Neural cell (in vitro differentiated cells): ENCODE data around the gene CDHR2. TPM values are rescaled to one million over a fixed set of nuclear protein-coding genes. Genes with fewer than 3 reads are reported as not detected.
A peak's percentile ranks its signal among the peaks of the same experiment; 100 is the strongest.

ENCODE experiments used
- H2AFZ ChIP-seq: fragments of 200-600, 300-800 bp; sonication (generic), shearing (Covaris generic); 2 replicates; pipeline ENCODE4 v1.6.0; 2014; ENCODE audit warnings: low read depth, mild to moderate bottlenecking, antibody characterized with exemption, low read length, moderate library complexity
- H3F3A ChIP-seq: fragments of 200-600 bp; shearing (Covaris generic); 2 replicates; pipeline ENCODE4 v1.6.1; 2016; ENCODE audit warnings: mild to moderate bottlenecking, moderate library complexity, mixed read lengths, antibody characterized with exemption, low read length; ENCODE audit not compliant: insufficient read depth, poor library complexity, severe bottlenecking
- H3K27ac ChIP-seq: fragments of 200-600, 300-800 bp; sonication (generic), shearing (Covaris generic); 2 replicates; pipeline ENCODE4 v1.5.1; 2014; ENCODE audit warnings: mild to moderate bottlenecking, low read length, moderate library complexity
- H3K27me3 ChIP-seq: fragments of 300-800, 200-600 bp; sonication (generic), shearing (Covaris generic); 2 replicates; pipeline ENCODE4 v1.6.0; 2014; ENCODE audit warnings: mild to moderate bottlenecking, low read depth, low read length, moderate library complexity; ENCODE audit not compliant: insufficient read depth
- H3K36me3 ChIP-seq: fragments of 300-800, 200-600 bp; sonication (generic), shearing (Covaris generic); 2 replicates; pipeline ENCODE4 v1.5.1; 2014; ENCODE audit warnings: mild to moderate bottlenecking, antibody characterized with exemption, low read length, moderate library complexity; ENCODE audit not compliant: insufficient read depth
- H3K4me2 ChIP-seq: fragments of 300-800, 200-600 bp; sonication (generic), shearing (Covaris generic); 2 replicates; pipeline ENCODE4 v1.6.0; 2014; ENCODE audit warnings: mild to moderate bottlenecking, low read length
- H3K4me3 ChIP-seq: fragments of 300-800, 200-600 bp; sonication (generic), shearing (Covaris generic); 2 replicates; pipeline ENCODE4 v1.5.1; 2014; ENCODE audit warnings: mild to moderate bottlenecking, low read length, moderate library complexity
- H3K79me2 ChIP-seq: fragments of 200-600 bp; shearing (Covaris generic); replicated peaks from 2 replicates; pipeline ENCODE4 v1.6.0; 2014; ENCODE audit warnings: mild to moderate bottlenecking, low read length, moderate library complexity; ENCODE audit not compliant: insufficient read depth
- H3K9ac ChIP-seq: fragments of 300-800, 200-600 bp; sonication (generic), shearing (Covaris generic); 2 replicates; pipeline ENCODE4 v1.6.1; 2016; ENCODE audit warnings: mild to moderate bottlenecking, low read length, mixed read lengths
- H3K9me2 ChIP-seq: fragments of 200-600 bp; shearing (Covaris generic); 2 replicates; pipeline ENCODE4 v1.6.1; 2016; ENCODE audit warnings: mild to moderate bottlenecking, low read length, mixed read lengths; ENCODE audit not compliant: insufficient read depth
- H3K9me3 ChIP-seq: fragments of 200-600, 300-800 bp; sonication (generic), shearing (Covaris generic); 2 replicates; pipeline ENCODE4 v1.6.1; 2016; ENCODE audit warnings: mild to moderate bottlenecking, mixed run types, low read length, moderate library complexity, mixed read lengths
- H4K20me1 ChIP-seq: fragments of 200-600 bp; shearing (Covaris generic); 2 replicates; pipeline ENCODE4 v1.6.1; 2016; ENCODE audit warnings: mild to moderate bottlenecking, mixed run types; ENCODE audit not compliant: insufficient read depth
- CTCF ChIP-seq: fragments of 450-650 bp; IDR thresholded peaks from 2 replicates; pipeline ENCODE4 v1.5.1; 2014; ENCODE audit warnings: antibody characterized with exemption, mild to moderate bottlenecking, moderate library complexity; ENCODE audit not compliant: poor library complexity, severe bottlenecking
- EP300 ChIP-seq: fragments of 450-650 bp; conservative IDR thresholded peaks from 2 replicates; pipeline ENCODE4 v1.6.1; 2014; ENCODE audit warnings: antibody characterized with exemption, mild to moderate bottlenecking, moderate library complexity; ENCODE audit not compliant: poor library complexity, severe bottlenecking
- EZH2 ChIP-seq: fragments of 200-600, 300-800 bp; shearing (Covaris generic), sonication (generic); IDR thresholded peaks from 2 replicates; pipeline ENCODE4 v1.6.1; 2014; ENCODE audit warnings: antibody characterized with exemption, low read length, borderline replicate concordance, mild to moderate bottlenecking; ENCODE audit not compliant: insufficient read depth, poor library complexity, severe bottlenecking
- MXI1 ChIP-seq: fragments of 450-650 bp; conservative IDR thresholded peaks from 2 replicates; pipeline ENCODE4 v1.6.1; 2014; ENCODE audit warnings: antibody characterized with exemption, mild to moderate bottlenecking; ENCODE audit not compliant: poor library complexity, severe bottlenecking
- POLR2AphosphoS5 ChIP-seq: IDR thresholded peaks from 2 replicates; pipeline ENCODE4 v1.6.1; 2012
- RAD21 ChIP-seq: fragments of 450-650 bp; conservative IDR thresholded peaks from 2 replicates; pipeline ENCODE4 v1.6.1; 2014; ENCODE audit warnings: antibody characterized with exemption, mild to moderate bottlenecking, moderate library complexity
- SMC3 ChIP-seq: fragments of 450-650 bp; conservative IDR thresholded peaks from 2 replicates; pipeline ENCODE4 v1.6.1; 2014; ENCODE audit warnings: antibody characterized with exemption, mild to moderate bottlenecking, moderate library complexity; ENCODE audit not compliant: poor library complexity
- TAF1 ChIP-seq: IDR thresholded peaks from 2 replicates; pipeline ENCODE4 v1.6.1; 2012; ENCODE audit warnings: low read depth
- polyA plus RNA-seq: library from polyadenylated mRNA; depleted of rRNA; stranded (reverse); fragments of >200 nt; gene quantifications from 2 replicates; pipeline ENCODE4 v1.2.3, GENCODE V29; 2014
- TF ChIP-seq, protein P1 (sequence below): IDR thresholded peaks from 2 replicates; pipeline ENCODE4 v1.6.1; 2012; ENCODE audit warnings: borderline replicate concordance

The CDHR2 gene
- polyA plus RNA-seq, 1 donor from 2014 or later = 1.0 TPM

GRCh38 chr5:176535664-176536131, 13.4 kb upstream of the CDHR2 start:
- H4K20me1 ChIP-seq = peaks cover 28% of the 10 kb centered on the region
- H3K36me3 ChIP-seq = no peaks in the 10 kb centered on the region
- H3K9me3 ChIP-seq = no peaks in the 10 kb centered on the region
- H3K4me2 ChIP-seq = peak overlapping the region; percentile 94
- peaks cover 54% of the 10 kb centered on the region for H3K79me2 ChIP-seq
- H3K9me2 ChIP-seq = no peaks in the 10 kb centered on the region
- no peaks in the 10 kb centered on the region for H3F3A ChIP-seq
- TF ChIP-seq EZH2 (no peak), TAF1 (peak; percentile 27)
- peak overlapping the region; percentile 99 for H3K27ac ChIP-seq
- no peak overlapping the region for H2AFZ ChIP-seq
- peak overlapping the region; percentile 99 for H3K4me3 ChIP-seq
- H3K27me3 ChIP-seq = no peaks in the 10 kb centered on the region
- peak overlapping the region; percentile 96 for H3K9ac ChIP-seq

- TF ChIP-seq MXI1 = peak; percentile 56
- TF ChIP-seq RAD21 = no peak
- TF ChIP-seq POLR2AphosphoS5 = peak; percentile 52
- Histone ChIP-seq H3K36me3 (no peaks in the 10 kb centered on the region), H3K4me2 (peak overlapping the region; percentile 94), H2AFZ (peak overlapping the region; percentile 33), H3K27me3 (no peaks in the 10 kb centered on the region), H3K27ac (peak overlapping the region; percentile 99), H3K79me2 (peaks cover 54% of the 10 kb centered on the region), H3K9me3 (no peaks in the 10 kb centered on the region), H3K9ac (peak overlapping the region; percentile 96), H4K20me1 (peaks cover 25% of the 10 kb centered on the region), H3K9me2 (no peaks in the 10 kb centered on the region), H3K4me3 (peak overlapping the region; percentile 99), H3F3A (no peaks in the 10 kb centered on the region)
Measured at GRCh38 chr5:176536132-176536901, 12.8 kb upstream of the CDHR2 start.

DNA sequence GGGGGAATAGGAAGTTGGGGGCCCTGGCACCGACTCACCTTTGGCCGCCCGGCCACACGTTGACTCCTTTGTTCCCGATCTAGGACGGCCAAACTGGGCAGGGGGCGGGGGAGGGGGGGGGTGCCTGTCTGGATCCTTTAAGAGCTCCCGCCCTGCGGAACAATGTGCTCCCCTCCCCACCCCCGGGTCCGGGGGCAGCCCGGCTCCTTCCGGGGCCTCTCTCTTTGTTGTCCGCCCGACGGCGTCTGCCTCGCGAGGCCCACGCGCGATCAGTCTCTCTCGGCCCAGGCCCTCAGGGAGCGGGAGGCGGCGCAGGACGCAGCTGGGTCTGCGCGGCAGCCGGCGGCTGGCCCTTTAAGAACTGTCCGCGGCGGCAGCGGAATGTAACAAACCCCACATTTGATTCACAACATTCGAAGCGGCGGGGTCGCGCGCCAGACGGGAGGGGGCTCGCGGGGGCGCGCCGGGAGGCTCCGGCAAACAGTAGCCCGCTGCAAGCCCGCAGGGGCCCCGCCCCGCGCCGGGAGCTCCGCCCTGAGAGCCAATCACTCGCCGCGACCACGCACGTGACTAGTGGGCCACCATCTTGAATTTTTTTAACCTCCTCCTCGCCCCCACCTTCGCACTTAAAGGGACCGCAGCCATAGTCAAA, 12.1 kb upstream of the CDHR2 start, which contains the start of gene RNF44:
RNF44 (minus strand) TSS at position 501 of the 652 bp plus-strand sequence. CDS start 4,930 bp downstream, outside the sequence.
- TF ChIP-seq POLR2AphosphoS5 (peak; percentile 92), MXI1 (peak; percentile 12), EP300 (no peak), RAD21 (no peak), EZH2 (no peak), CTCF (no peak), TAF1 (peak; percentile 51), SMC3 (no peak)
- TF ChIP-seq, protein P1, sequence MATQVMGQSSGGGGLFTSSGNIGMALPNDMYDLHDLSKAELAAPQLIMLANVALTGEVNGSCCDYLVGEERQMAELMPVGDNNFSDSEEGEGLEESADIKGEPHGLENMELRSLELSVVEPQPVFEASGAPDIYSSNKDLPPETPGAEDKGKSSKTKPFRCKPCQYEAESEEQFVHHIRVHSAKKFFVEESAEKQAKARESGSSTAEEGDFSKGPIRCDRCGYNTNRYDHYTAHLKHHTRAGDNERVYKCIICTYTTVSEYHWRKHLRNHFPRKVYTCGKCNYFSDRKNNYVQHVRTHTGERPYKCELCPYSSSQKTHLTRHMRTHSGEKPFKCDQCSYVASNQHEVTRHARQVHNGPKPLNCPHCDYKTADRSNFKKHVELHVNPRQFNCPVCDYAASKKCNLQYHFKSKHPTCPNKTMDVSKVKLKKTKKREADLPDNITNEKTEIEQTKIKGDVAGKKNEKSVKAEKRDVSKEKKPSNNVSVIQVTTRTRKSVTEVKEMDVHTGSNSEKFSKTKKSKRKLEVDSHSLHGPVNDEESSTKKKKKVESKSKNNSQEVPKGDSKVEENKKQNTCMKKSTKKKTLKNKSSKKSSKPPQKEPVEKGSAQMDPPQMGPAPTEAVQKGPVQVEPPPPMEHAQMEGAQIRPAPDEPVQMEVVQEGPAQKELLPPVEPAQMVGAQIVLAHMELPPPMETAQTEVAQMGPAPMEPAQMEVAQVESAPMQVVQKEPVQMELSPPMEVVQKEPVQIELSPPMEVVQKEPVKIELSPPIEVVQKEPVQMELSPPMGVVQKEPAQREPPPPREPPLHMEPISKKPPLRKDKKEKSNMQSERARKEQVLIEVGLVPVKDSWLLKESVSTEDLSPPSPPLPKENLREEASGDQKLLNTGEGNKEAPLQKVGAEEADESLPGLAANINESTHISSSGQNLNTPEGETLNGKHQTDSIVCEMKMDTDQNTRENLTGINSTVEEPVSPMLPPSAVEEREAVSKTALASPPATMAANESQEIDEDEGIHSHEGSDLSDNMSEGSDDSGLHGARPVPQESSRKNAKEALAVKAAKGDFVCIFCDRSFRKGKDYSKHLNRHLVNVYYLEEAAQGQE = peak; percentile 81
- Histone ChIP-seq H3F3A (no peaks in the 10 kb centered on the region), H3K9me3 (no peaks in the 10 kb centered on the region), H3K79me2 (peaks cover 49% of the 10 kb centered on the region), H3K4me3 (peak within 1 kb of the TSS; percentile 99), H4K20me1 (peaks cover 19% of the 10 kb centered on the region), H3K36me3 (no peaks in the 10 kb centered on the region), H2AFZ (peak within 1 kb of the TSS; percentile 77), H3K9me2 (no peaks in the 10 kb centered on the region), H3K9ac (peak within 1 kb of the TSS; percentile 96), H3K4me2 (peak within 1 kb of the TSS; percentile 94), H3K27ac (peak within 1 kb of the TSS; percentile 99), H3K27me3 (no peaks in the 10 kb centered on the region)
